ENCODE results near the gene PNLIPRP1. TPM values are rescaled to one million over a fixed set of nuclear protein-coding genes. Genes with fewer than 3 reads are reported as not detected.

PNLIPRP1 gene
- total RNA-seq, 1 experiment from 2014 or later: not detected

DNA sequence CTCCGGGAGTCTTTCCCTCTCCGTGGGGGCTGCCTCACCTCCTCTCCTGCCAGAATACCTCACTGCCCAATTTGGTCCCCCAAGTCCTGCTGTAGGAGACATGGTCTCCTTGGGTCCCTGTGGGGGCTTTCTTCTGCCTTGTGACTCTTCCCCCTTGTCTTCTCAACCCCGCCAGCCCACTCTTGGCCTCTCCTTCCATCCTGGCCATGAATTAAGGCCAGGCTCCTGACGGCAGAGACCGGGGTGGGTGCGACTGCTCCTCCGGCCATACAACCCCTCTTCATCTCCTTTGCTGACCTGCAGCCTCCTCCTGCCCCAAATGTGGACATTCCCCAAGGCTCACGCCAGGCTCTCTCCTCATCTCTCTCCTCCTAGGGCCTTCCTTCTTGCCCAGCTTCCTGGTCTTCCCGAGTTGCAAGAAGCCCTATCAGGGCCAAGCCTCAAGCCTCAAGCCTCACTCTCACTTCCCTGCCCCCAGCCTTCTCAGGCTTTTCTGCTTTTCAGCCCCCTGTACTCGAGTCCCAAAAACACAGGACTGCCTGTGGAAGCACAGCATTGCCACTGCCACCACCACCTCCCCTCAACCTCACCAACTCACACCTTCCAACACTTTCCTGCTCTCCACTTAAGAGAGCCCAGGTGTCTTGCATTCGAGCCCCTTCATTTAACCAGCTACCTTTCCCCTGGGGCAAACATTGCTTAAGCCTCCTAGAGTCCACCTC is 31.3 kb downstream of the PNLIPRP1 start:
- H3K9me3 Mint-ChIP-seq: no peaks in the 10 kb centered on the region; a peak in 2 of 5 replicates
- no peak overlapping the region for H3K4ac ChIP-seq (ENCODE audit: low read depth, low read length)
- no CpG with 5 or more reads among the region's 11 CpGs for WGBS (ENCODE audit: extremely low coverage, insufficient read length, low lambda C conversion rate)

More for the DNA sequence above, 31.3 kb downstream of the PNLIPRP1 start:
- H2AK5ac ChIP-seq (ENCODE audit: insufficient read length, low read length): no peak overlapping the region
- H4K91ac ChIP-seq (ENCODE audit: insufficient read length, low read depth, low read length): no peak overlapping the region
- H3K27me3 Mint-ChIP-seq (ENCODE audit: low read depth): peaks cover 26% of the 10 kb centered on the region
- DNase-seq: no peak
- H3K4me1 Mint-ChIP-seq: peaks cover 3 to 7% of the 10 kb centered on the region in 2 experiments
- H3K18ac ChIP-seq (ENCODE audit: insufficient read length, low read depth, low read length): no peak overlapping the region
- H3K56ac ChIP-seq (ENCODE audit: insufficient read length, low read depth, low read length): no peak overlapping the region
- H3K9ac ChIP-seq (ENCODE audit: extremely low read depth, insufficient read length, low read length): no peak overlapping the region
- no peak overlapping the region for H3K27ac ChIP-seq (ENCODE audit: insufficient read length, low read depth, low read length)
- no peaks in the 10 kb centered on the region for H3K23me2 ChIP-seq (ENCODE audit: insufficient read length, low read depth, low read length, poor library complexity, severe bottlenecking)
- no peaks in the 10 kb centered on the region for H3K4me1 ChIP-seq (ENCODE audit: insufficient read depth, low read length)
- H3K27ac Mint-ChIP-seq: no peak overlapping the region; a peak in 1 of 7 replicates
- TF ChIP-seq, protein P1, sequence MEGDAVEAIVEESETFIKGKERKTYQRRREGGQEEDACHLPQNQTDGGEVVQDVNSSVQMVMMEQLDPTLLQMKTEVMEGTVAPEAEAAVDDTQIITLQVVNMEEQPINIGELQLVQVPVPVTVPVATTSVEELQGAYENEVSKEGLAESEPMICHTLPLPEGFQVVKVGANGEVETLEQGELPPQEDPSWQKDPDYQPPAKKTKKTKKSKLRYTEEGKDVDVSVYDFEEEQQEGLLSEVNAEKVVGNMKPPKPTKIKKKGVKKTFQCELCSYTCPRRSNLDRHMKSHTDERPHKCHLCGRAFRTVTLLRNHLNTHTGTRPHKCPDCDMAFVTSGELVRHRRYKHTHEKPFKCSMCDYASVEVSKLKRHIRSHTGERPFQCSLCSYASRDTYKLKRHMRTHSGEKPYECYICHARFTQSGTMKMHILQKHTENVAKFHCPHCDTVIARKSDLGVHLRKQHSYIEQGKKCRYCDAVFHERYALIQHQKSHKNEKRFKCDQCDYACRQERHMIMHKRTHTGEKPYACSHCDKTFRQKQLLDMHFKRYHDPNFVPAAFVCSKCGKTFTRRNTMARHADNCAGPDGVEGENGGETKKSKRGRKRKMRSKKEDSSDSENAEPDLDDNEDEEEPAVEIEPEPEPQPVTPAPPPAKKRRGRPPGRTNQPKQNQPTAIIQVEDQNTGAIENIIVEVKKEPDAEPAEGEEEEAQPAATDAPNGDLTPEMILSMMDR (conservative IDR thresholded peaks at IDR 0.05): no peak
- H3K14ac ChIP-seq (ENCODE audit: insufficient read depth, low read length): no peak overlapping the region
- H2BK12ac ChIP-seq (ENCODE audit: insufficient read length, low read depth, low read length): no peak overlapping the region
- no peaks in the 10 kb centered on the region for H3K79me2 ChIP-seq (ENCODE audit: insufficient read depth, low read length)
- H3K4me2 ChIP-seq (ENCODE audit: insufficient read depth, insufficient read length, low read length): no peak overlapping the region
- no peak overlapping the region for H2BK120ac ChIP-seq (ENCODE audit: low read depth, low read length, poor library complexity, severe bottlenecking)
- H3K79me1 ChIP-seq (ENCODE audit: insufficient read depth, low read depth, low read length, poor library complexity, severe bottlenecking): no peaks in the 10 kb centered on the region
- no peak overlapping the region for H3K23ac ChIP-seq (ENCODE audit: insufficient read length, low read depth, low read length)
- H3K27me3 ChIP-seq (ENCODE audit: insufficient read depth, low read length): no peaks in the 10 kb centered on the region
- no peak overlapping the region for H4K5ac ChIP-seq (ENCODE audit: insufficient read length, low read depth, low read length)
- H2BK20ac ChIP-seq (ENCODE audit: low read depth, low read length, poor library complexity, severe bottlenecking): no peak overlapping the region
- H3K4me3 Mint-ChIP-seq: no peak overlapping the region
- no peak overlapping the region for H2BK5ac ChIP-seq (ENCODE audit: insufficient read length, low read length)
- H2BK15ac ChIP-seq (ENCODE audit: low read depth, low read length): no peak overlapping the region
- H2AFZ ChIP-seq (ENCODE audit: low read length): no peak overlapping the region
- H3K36me3 Mint-ChIP-seq (ENCODE audit: insufficient read depth in 1 of 3, low read depth in 3 of 3): no peaks in the 10 kb centered on the region
- H3T11ph ChIP-seq (ENCODE audit: low read length): no peak overlapping the region
- peaks cover 2% of the 10 kb centered on the region for H4K20me1 ChIP-seq (ENCODE audit: control insufficient read depth, insufficient read depth, insufficient read length)
- H3K9me3 ChIP-seq (ENCODE audit: control insufficient read depth, low read depth, low read length): no peaks in the 10 kb centered on the region
- H4K8ac ChIP-seq (replicated peaks; ENCODE audit: insufficient read length, low read depth, low read length): no peak overlapping the region

Data from H9 (cell line).